Neuronal stem cell (in vitro differentiated cells): ENCODE measurements around the gene SUGCT.
"Not testable (repeated sequence)": the region's sequence is repeated elsewhere in the genome, so short reads cannot be mapped to it uniquely, and the experiment has no call there.

Experiments used
- DNase-seq: peaks from one replicate; pipeline ENCODE4 v3.0.0-alpha.2; 2013; ENCODE audit warnings: low spot score
- H2AFZ ChIP-seq: one replicate; pipeline ENCODE4 v1.6.1; 2013; ENCODE audit warnings: mild to moderate bottlenecking, low read length, inconsistent platforms
- H2AK5ac ChIP-seq: 2 replicates; pipeline ENCODE4 v1.6.1; 2013; ENCODE audit warnings: low read depth, mild to moderate bottlenecking, inconsistent platforms, low read length, moderate library complexity, mixed read lengths
- H2BK120ac ChIP-seq: 2 replicates; pipeline ENCODE4 v1.6.1; 2013; ENCODE audit warnings: low read depth, mild to moderate bottlenecking, inconsistent platforms, low read length, moderate library complexity, mixed read lengths
- H2BK12ac ChIP-seq: one replicate; pipeline ENCODE4 v1.6.1; 2013; ENCODE audit warnings: low read length, inconsistent platforms
- H2BK15ac ChIP-seq: 2 replicates; pipeline ENCODE4 v1.6.1; 2013; ENCODE audit warnings: mild to moderate bottlenecking, low read length, inconsistent platforms, mixed read lengths
- H2BK5ac ChIP-seq: one replicate; pipeline ENCODE4 v1.6.1; 2013; ENCODE audit warnings: inconsistent platforms, mild to moderate bottlenecking, low read length, moderate library complexity
- H3K14ac ChIP-seq: one replicate; pipeline ENCODE4 v1.6.1; 2013; ENCODE audit warnings: low read length, inconsistent platforms
- H3K18ac ChIP-seq: 2 replicates; pipeline ENCODE4 v1.6.1; 2013; ENCODE audit warnings: low read length, inconsistent platforms
- H3K23ac ChIP-seq: 2 replicates; pipeline ENCODE4 v1.6.1; 2013; ENCODE audit warnings: low read depth, mild to moderate bottlenecking, mixed read lengths, low read length, inconsistent platforms; ENCODE audit not compliant: poor library complexity
- H3K27ac ChIP-seq: replicated peaks from 3 replicates; pipeline ENCODE4 v1.5.1; 2013; ENCODE audit warnings: low read length, inconsistent platforms
- H3K27me3 ChIP-seq, 3 experiments: 2 replicates each; pipeline ENCODE4 v1.6.1; 2013; ENCODE audit warnings: low read length in 3 of 3, mild to moderate bottlenecking in 2 of 3, inconsistent platforms in 1 of 3, low read depth in 1 of 3, mixed read lengths in 1 of 3, moderate library complexity in 1 of 3; ENCODE audit not compliant: control insufficient read depth in 3 of 3, insufficient read depth in 3 of 3
- H3K36me3 ChIP-seq, 2 donors: replicated peaks in 1 of 2; 2 replicates each; pipeline ENCODE4 v1.6.1; 2013; ENCODE audit warnings: low read length in 2 of 2; ENCODE audit not compliant: control insufficient read depth in 2 of 2, insufficient read depth in 2 of 2
- H3K4ac ChIP-seq: 2 replicates; pipeline ENCODE4 v1.6.1; 2013; ENCODE audit warnings: inconsistent platforms, mild to moderate bottlenecking, low read length, moderate library complexity
- H3K4me1 ChIP-seq, 2 donors: 1 replicate in 1 of 2; 2 replicates in 1 of 2; pipeline ENCODE4 v1.6.1; 2013; ENCODE audit warnings: low read length in 2 of 2, low read depth in 1 of 2; ENCODE audit not compliant: control insufficient read depth in 2 of 2, insufficient read depth in 1 of 2
- H3K4me2 ChIP-seq: one replicate; pipeline ENCODE4 v1.6.1; 2013; ENCODE audit warnings: mild to moderate bottlenecking, low read length, inconsistent platforms; ENCODE audit not compliant: insufficient read depth, poor library complexity, severe bottlenecking
- H3K4me3 ChIP-seq, 2 donors: 2 replicates each; pipeline ENCODE4 v1.5.1; 2013; ENCODE audit warnings: low read length in 2 of 2, mild to moderate bottlenecking in 2 of 2, inconsistent platforms in 1 of 2, moderate library complexity in 1 of 2
- H3K79me1 ChIP-seq: one replicate; pipeline ENCODE4 v1.6.1; 2013; ENCODE audit warnings: low read depth, mild to moderate bottlenecking, inconsistent platforms, low read length, moderate library complexity
- H3K9ac ChIP-seq: one replicate; pipeline ENCODE4 v1.6.1; 2013; ENCODE audit warnings: mild to moderate bottlenecking, low read depth, low read length, inconsistent platforms; ENCODE audit not compliant: poor library complexity
- H3K9me3 ChIP-seq, 2 donors: replicated peaks in 1 of 2; 2 replicates each; pipeline versions ENCODE3 to v1.6.1; 2013; ENCODE audit warnings: low read length in 2 of 2, mild to moderate bottlenecking in 2 of 2, inconsistent platforms in 1 of 2, low read depth in 1 of 2, mixed read lengths in 1 of 2, moderate library complexity in 1 of 2; ENCODE audit not compliant: control insufficient read depth in 2 of 2, insufficient read depth in 1 of 2
- H4K8ac ChIP-seq: one replicate; pipeline ENCODE4 v1.6.1; 2013; ENCODE audit warnings: low read depth, mild to moderate bottlenecking, inconsistent platforms, low read length, moderate library complexity
- H4K91ac ChIP-seq: one replicate; pipeline ENCODE4 v1.6.1; 2013; ENCODE audit warnings: low read length, low read depth, mild to moderate bottlenecking, inconsistent platforms; ENCODE audit not compliant: poor library complexity
- WGBS, 2 donors: extraction: QIAGEN DNeasy Blood & Tissue Kit; methylation state at CpG; one replicate each; pipeline ENCODE4 v1.1.7; 2013; ENCODE audit warnings: missing lambda C conversion rate in 2 of 2, mixed read lengths in 1 of 2; ENCODE audit not compliant: insufficient read length in 2 of 2, insufficient replicate concordance in 1 of 2; ENCODE audit errors: extremely low coverage in 2 of 2; 5-methylcytosine and 5-hydroxymethylcytosine counted together

SUGCT gene

DNA sequence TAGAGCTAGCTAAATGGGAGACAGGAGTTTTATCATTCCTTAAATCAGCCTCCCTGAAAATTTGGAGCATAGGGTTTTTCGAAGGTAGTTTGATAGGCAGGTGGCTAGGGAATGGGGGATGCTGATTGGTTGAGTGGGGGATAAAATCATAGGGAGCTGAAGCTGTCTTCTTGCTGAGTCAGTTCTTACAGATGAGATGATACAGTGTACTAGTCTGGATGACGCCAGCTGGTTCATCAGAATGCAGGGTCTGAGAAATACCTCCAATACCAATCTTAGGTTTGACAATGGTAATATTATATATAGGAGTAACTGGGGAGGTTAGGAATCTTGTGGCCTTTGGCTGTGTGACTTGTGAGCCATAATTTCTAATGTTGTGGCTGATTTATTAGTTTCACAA lies 271.2 kb downstream of the SUGCT start:
- H4K8ac ChIP-seq: no peak overlapping the region
- no peaks in the 10 kb centered on the region for H3K27me3 ChIP-seq
- H3K9me3 ChIP-seq: no peaks in the 10 kb centered on the region
- H2BK5ac ChIP-seq: no peak overlapping the region
- H3K4me1 ChIP-seq: no peaks in the 10 kb centered on the region
- H3K18ac ChIP-seq: no peak overlapping the region
- no peak overlapping the region for H3K27ac ChIP-seq
- H3K4ac ChIP-seq: no peak overlapping the region
- H3K14ac ChIP-seq: no peak overlapping the region
- no peak overlapping the region for H3K4me3 ChIP-seq
- H4K91ac ChIP-seq: no peak overlapping the region
- no CpG with 5 or more reads among the region's 2 CpGs for WGBS, 2 donors
- no peak overlapping the region for H3K23ac ChIP-seq
- H3K9ac ChIP-seq: no peak overlapping the region
- no peak overlapping the region for H2BK15ac ChIP-seq
- H2BK12ac ChIP-seq: no peak overlapping the region
- H3K79me1 ChIP-seq: no peaks in the 10 kb centered on the region
- no peak for DNase-seq
- H2AK5ac ChIP-seq: no peak overlapping the region
- no peaks in the 10 kb centered on the region for H3K36me3 ChIP-seq
- H3K4me2 ChIP-seq: no peak overlapping the region
- H2AFZ ChIP-seq: no peak overlapping the region
- H2BK120ac ChIP-seq: no peak overlapping the region

DNA sequence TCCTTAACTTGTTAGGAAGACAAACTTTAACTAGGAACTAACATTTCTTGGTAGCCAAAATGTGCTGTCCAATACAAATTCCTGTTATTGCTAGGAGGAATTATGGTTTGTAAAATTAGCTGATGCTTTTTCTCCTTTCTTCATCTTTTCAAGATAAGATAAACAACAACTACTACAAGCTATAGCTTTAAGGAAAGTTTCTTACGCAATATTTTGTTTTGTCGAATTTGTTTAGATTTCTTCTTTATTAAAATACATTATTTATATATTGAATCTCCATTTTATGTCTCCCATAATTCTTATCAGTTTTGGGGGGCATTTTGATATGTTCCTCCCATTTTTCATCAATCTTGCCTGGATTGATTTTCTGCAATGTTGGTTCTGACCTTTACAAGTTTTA lies 277.5 kb downstream of the SUGCT start:
- Histone ChIP-seq H3K23ac (no peak overlapping the region), H3K14ac (no peak overlapping the region), H2AFZ (no peak overlapping the region), H3K9ac (no peak overlapping the region), H3K4me3 (no peak overlapping the region), H3K18ac (no peak overlapping the region), H4K91ac (no peak overlapping the region), H2BK5ac (no peak overlapping the region), H2BK12ac (no peak overlapping the region), H3K4ac (no peak overlapping the region), H3K4me1 (no peaks in the 10 kb centered on the region), H2AK5ac (no peak overlapping the region), H3K27ac (no peak overlapping the region), H3K36me3 (no peaks in the 10 kb centered on the region), H3K9me3 (no peaks in the 10 kb centered on the region), H3K79me1 (no peaks in the 10 kb centered on the region), H3K27me3 (no peaks in the 10 kb centered on the region), H4K8ac (no peak overlapping the region), H3K4me2 (no peak overlapping the region), H2BK15ac (no peak overlapping the region), H2BK120ac (no peak overlapping the region)
- WGBS, 2 donors: no CpG with 5 or more reads among the region's 2 CpGs
- DNase-seq: no peak

DNA sequence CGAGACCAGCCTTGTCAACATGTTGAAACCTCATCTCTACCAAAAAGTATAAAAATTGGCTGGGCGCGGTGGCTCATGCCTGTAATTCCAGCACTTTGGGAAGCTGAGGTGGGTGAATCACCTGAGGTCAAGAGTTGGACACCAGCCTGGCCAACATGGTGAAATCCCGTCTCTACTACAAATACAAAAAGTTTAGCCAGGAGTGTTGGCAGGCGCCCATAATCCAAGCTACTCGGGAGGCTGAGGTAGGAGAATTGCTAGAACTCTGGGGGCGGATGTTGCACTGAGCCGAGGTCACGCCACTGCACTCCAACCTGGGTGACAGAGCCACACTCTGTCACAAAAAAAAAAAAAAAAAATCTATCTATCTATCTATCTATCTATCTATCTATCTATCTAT lies 279.9 kb downstream of the SUGCT start:
- H3K79me1 ChIP-seq, H3K9me3 ChIP-seq, H2BK15ac ChIP-seq, H3K4me3 ChIP-seq, H2BK120ac ChIP-seq, DNase-seq, H3K27me3 ChIP-seq, H2BK12ac ChIP-seq, H2AK5ac ChIP-seq, H3K4ac ChIP-seq, H3K9ac ChIP-seq, H3K36me3 ChIP-seq, H3K18ac ChIP-seq, H4K91ac ChIP-seq, H4K8ac ChIP-seq, H3K4me2 ChIP-seq, H3K27ac ChIP-seq, H3K14ac ChIP-seq, H2BK5ac ChIP-seq, H2AFZ ChIP-seq, H3K23ac ChIP-seq, H3K4me1 ChIP-seq: not testable (repeated sequence)
- no CpG with 5 or more reads among the region's 9 CpGs for WGBS, 2 donors

DNA sequence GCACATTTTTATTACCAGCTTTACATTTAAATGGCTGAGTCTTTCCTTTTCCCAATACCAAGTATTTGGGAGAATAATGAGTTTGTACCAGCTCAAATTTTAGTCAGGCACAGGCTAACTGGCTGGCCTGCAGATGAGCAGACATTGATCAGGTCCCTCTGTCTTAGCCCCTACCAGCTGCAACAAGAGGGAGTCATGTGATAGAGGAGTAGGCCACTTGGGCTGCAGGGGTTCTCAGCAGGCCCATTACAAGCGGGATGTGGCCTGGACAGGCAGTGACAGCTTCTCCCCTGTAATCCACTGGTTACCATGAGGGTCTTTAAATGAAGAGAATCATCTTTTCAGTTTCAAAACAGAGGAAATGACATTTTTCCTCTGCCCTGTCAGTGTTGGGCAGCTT lies 283.6 kb downstream of the SUGCT start:
- Histone ChIP-seq H2AFZ (peak overlapping the region; percentile 49), H3K27ac (no peak overlapping the region), H3K4me2 (no peak overlapping the region), H4K91ac (no peak overlapping the region), H3K36me3 (no peaks in the 10 kb centered on the region), H3K23ac (no peak overlapping the region), H2BK5ac (no peak overlapping the region), H2AK5ac (no peak overlapping the region), H2BK15ac (no peak overlapping the region), H4K8ac (no peak overlapping the region), H3K79me1 (no peaks in the 10 kb centered on the region), H3K4ac (no peak overlapping the region), H3K9me3 (no peaks in the 10 kb centered on the region), H3K4me1 (no peaks in the 10 kb centered on the region), H3K14ac (no peak overlapping the region), H2BK12ac (no peak overlapping the region), H3K9ac (no peak overlapping the region), H2BK120ac (no peak overlapping the region), H3K4me3 (no peak overlapping the region), H3K18ac (no peak overlapping the region), H3K27me3 (no peaks in the 10 kb centered on the region)
- DNase-seq: no peak
- WGBS, 2 donors: no CpG with 5 or more reads among the region's 1 CpG
